ENCODE data around the gene NEDD8.
A peak's percentile ranks its signal among the peaks of the same experiment; 100 is the strongest.

Gene NEDD8

GRCh38 chr14:24232121-24232644 is at the start of gene NEDD8:
Gene NEDD8, minus strand, starts transcription at chr14:24232367. Its CDS starts 100 bp downstream, at chr14:24232267.
- peak; percentile 84 for DNase-seq

GRCh38 chr14:24281636-24282035 is 49.5 kb upstream of the NEDD8 start:
- DNase-seq: no peak

- no peak for DNase-seq
These were observed 48.8 kb upstream of the NEDD8 start for GRCh38 chr14:24280797-24281460.

- DNase-seq: peak; percentile 47
These were observed 47.4 kb upstream of the NEDD8 start for GRCh38 chr14:24279301-24280186.

- no peak for DNase-seq
These were observed 46.3 kb upstream of the NEDD8 start for GRCh38 chr14:24278424-24278823.

GRCh38 chr14:24277606-24278321 is 45.6 kb upstream of the NEDD8 start:
- DNase-seq: no peak

GRCh38 chr14:24277071-24277470 is 44.9 kb upstream of the NEDD8 start:
- no peak for DNase-seq

GRCh38 chr14:24274101-24274543 is 42.0 kb upstream of the NEDD8 start:
- DNase-seq: peak; percentile 28

- no peak for DNase-seq
These were observed 41.3 kb upstream of the NEDD8 start for GRCh38 chr14:24273422-24273998.

- no peak for DNase-seq
These were observed 40.3 kb upstream of the NEDD8 start for GRCh38 chr14:24272467-24272866.

GRCh38 chr14:24271834-24272263 is 39.7 kb upstream of the NEDD8 start:
- no peak for DNase-seq

- DNase-seq: peak; percentile 90
These were observed 39.1 kb upstream of the NEDD8 start, which contains the start of gene RABGGTA for GRCh38 chr14:24271134-24271833. Gene RABGGTA, minus strand, starts transcription at chr14:24271597. Its CDS starts 482 bp downstream, at chr14:24271115.

- DNase-seq: no peak
These were observed 38.5 kb upstream of the NEDD8 start for GRCh38 chr14:24270537-24271133.

- DNase-seq: no peak
These were observed 37.9 kb upstream of the NEDD8 start for GRCh38 chr14:24269910-24270536.

- DNase-seq: no peak
These were observed 37.2 kb upstream of the NEDD8 start for GRCh38 chr14:24269368-24269767.

- no peak for DNase-seq
These were observed 36.1 kb upstream of the NEDD8 start for GRCh38 chr14:24268225-24268624.

- DNase-seq: no peak
These were observed 35.3 kb upstream of the NEDD8 start for GRCh38 chr14:24267516-24267915.

- no peak for DNase-seq
These were observed 34.4 kb upstream of the NEDD8 start for GRCh38 chr14:24266344-24267244.

GRCh38 chr14:24264298-24264697 is 32.1 kb upstream of the NEDD8 start:
- DNase-seq: no peak

GRCh38 chr14:24263848-24264247 is 31.7 kb upstream of the NEDD8 start:
- no peak for DNase-seq
